Naive thymus-derived CD8-positive, alpha-beta T cell (primary cell): ENCODE data around the gene PAOX. TPM values are rescaled to one million over a fixed set of nuclear protein-coding genes. Genes with fewer than 3 reads are reported as not detected.

Source experiments
- ATAC-seq, 2 donors: fragments of 150-1000 bp; cut with Tn5 transposase in 1 of 2; sonication (Bioruptor Pico), chemical (Tn5 transposase) in 1 of 2; 1 replicate in 1 of 2; 2 replicates in 1 of 2; pipeline ENCODE4 v1.10.0; 2021; ENCODE audit warnings: mild to moderate bottlenecking in 2 of 2, moderate library complexity in 2 of 2
- POLR2A ChIA-PET: fragments of 350-600 bp; sonication (Branson Sonifier 250); formaldehyde crosslinking; loops from one replicate; lab custom pipeline; 2021; ENCODE audit warnings: antibody characterized with exemption; lab: Charles Lee
- DNase-seq, 10 donors: peaks; one replicate each; pipeline versions ENCODE4 v3.0.0 to v3.0.0-alpha.2; 2020 to 2022
- H3K27ac Mint-ChIP-seq, 10 donors: one replicate each; pipeline ENCODE4 v1.8.0; 2020 to 2022; ENCODE audit warnings: mild to moderate bottlenecking in 10 of 10, mixed read lengths in 10 of 10, moderate library complexity in 4 of 10, inconsistent platforms in 1 of 10
- H3K27me3 Mint-ChIP-seq, 5 donors: one replicate each; pipeline ENCODE4 v1.8.0; 2021 to 2022; ENCODE audit warnings: mixed read lengths in 5 of 5
- H3K36me3 Mint-ChIP-seq, 3 donors: one replicate each; pipeline ENCODE4 v1.8.0; 2020 to 2022; ENCODE audit warnings: mixed read lengths in 3 of 3, mild to moderate bottlenecking in 2 of 3, inconsistent platforms in 1 of 3
- H3K4me1 Mint-ChIP-seq, 4 donors: one replicate each; pipeline ENCODE4 v1.8.0; 2021 to 2022; ENCODE audit warnings: mixed read lengths in 4 of 4
- H3K4me3 Mint-ChIP-seq, 10 donors: one replicate each; pipeline ENCODE4 v1.8.0; 2020 to 2022; ENCODE audit warnings: mild to moderate bottlenecking in 10 of 10, mixed read lengths in 10 of 10, moderate library complexity in 6 of 10, inconsistent platforms in 1 of 10
- H3K9me3 Mint-ChIP-seq, 9 donors: one replicate each; pipeline ENCODE4 v1.8.0; 2020 to 2022; ENCODE audit warnings: mixed read lengths in 9 of 9, mild to moderate bottlenecking in 3 of 9, inconsistent platforms in 1 of 9, moderate library complexity in 1 of 9
- polyA plus RNA-seq, 3 donors: library from polyadenylated mRNA; unstranded; fragments of 300-500 nt; fragmentation: Illumina TruSeq; gene quantifications; one replicate each; pipeline ENCODE4 v1.2.3, GENCODE V29; 2021
- total RNA-seq, 8 experiments: library from RNA in 2 of 8; stranded (reverse) in 2 of 8; gene quantifications; one replicate each; pipeline ENCODE4 v1.2.3 and lab custom pipeline; 2021 to 2026

Gene PAOX
- total and polyA plus RNA-seq, 5 experiments from 2014 or later: 10.9 to 15.6 (median 11.9) TPM

GRCh38 chr10:133338080-133339071, 40.7 kb upstream of the PAOX start:
- Mint-ChIP-seq H3K36me3 (no peaks in the 10 kb centered on the region), H3K27ac (no peak overlapping the region), H3K9me3 (peaks cover 0 to 2% (median 0%) of the 10 kb centered on the region in 9 donors), H3K4me3 (no peak overlapping the region), H3K4me1 (peaks cover 2 to 7% (median 6%) of the 10 kb centered on the region in 4 donors), H3K27me3 (peaks cover 7 to 13% (median 11%) of the 10 kb centered on the region in 5 donors)
- POLR2A ChIA-PET: no interaction called here
- DNase-seq: no peak
- ATAC-seq: no peak

- H3K4me3 Mint-ChIP-seq: no peak overlapping the region
Measured at GRCh38 chr10:133339708-133340380, 39.2 kb upstream of the PAOX start.

GRCh38 chr10:133341983-133342382, 37.1 kb upstream of the PAOX start:
- DNase-seq (no peak), ATAC-seq (no peak)
- peak overlapping the region in 1 of 10 donors; percentile 68 for H3K27ac Mint-ChIP-seq
- H3K4me3 Mint-ChIP-seq: no peak overlapping the region
- POLR2A ChIA-PET: no interaction called here
- H3K9me3 Mint-ChIP-seq: peaks cover 0 to 2% (median 0%) of the 10 kb centered on the region in 9 donors
- peaks cover 0 to 14% (median 0%) of the 10 kb centered on the region in 4 donors for H3K4me1 Mint-ChIP-seq
- H3K27me3 Mint-ChIP-seq: peaks cover 19 to 46% (median 24%) of the 10 kb centered on the region in 5 donors
- no peaks in the 10 kb centered on the region for H3K36me3 Mint-ChIP-seq

More at GRCh38 chr10:133339708-133340380, 39.2 kb upstream of the PAOX start:
- no peak for DNase-seq
- H3K27me3 Mint-ChIP-seq: peaks cover 11 to 27% (median 18%) of the 10 kb centered on the region in 5 donors
- peaks cover 2 to 5% (median 3%) of the 10 kb centered on the region in 4 donors for H3K4me1 Mint-ChIP-seq
- no peak for ATAC-seq
- H3K36me3 Mint-ChIP-seq: no peaks in the 10 kb centered on the region
- H3K27ac Mint-ChIP-seq: no peak overlapping the region
- H3K9me3 Mint-ChIP-seq: no peaks in the 10 kb centered on the region
- POLR2A ChIA-PET: no interaction called here

GRCh38 chr10:133342942-133343341, 36.1 kb upstream of the PAOX start:
- peaks cover 0 to 2% (median 0%) of the 10 kb centered on the region in 9 donors for H3K9me3 Mint-ChIP-seq
- no peaks in the 10 kb centered on the region for H3K36me3 Mint-ChIP-seq
- H3K27me3 Mint-ChIP-seq: peaks cover 19 to 46% (median 24%) of the 10 kb centered on the region in 5 donors
- no peak overlapping the region for H3K27ac Mint-ChIP-seq
- POLR2A ChIA-PET: no interaction called here
- H3K4me3 Mint-ChIP-seq: no peak overlapping the region
- no peak for ATAC-seq
- H3K4me1 Mint-ChIP-seq: peaks cover 0 to 14% (median 0%) of the 10 kb centered on the region in 4 donors
- DNase-seq: no peak

- Mint-ChIP-seq H3K27me3 (peaks cover 19 to 46% (median 24%) of the 10 kb centered on the region in 5 donors), H3K27ac (no peak overlapping the region), H3K4me1 (peaks cover 0 to 14% (median 0%) of the 10 kb centered on the region in 4 donors), H3K36me3 (no peaks in the 10 kb centered on the region), H3K4me3 (no peak overlapping the region), H3K9me3 (peaks cover 0 to 2% (median 0%) of the 10 kb centered on the region in 9 donors)
- no peak for DNase-seq
- POLR2A ChIA-PET: interaction anchor here (0.7 kb wide), 1 partner anchor 9 kb away, joined by 12 read pairs; no protein-coding TSS in a partner anchor
- no peak for ATAC-seq
Measured at GRCh38 chr10:133343558-133343957, 35.5 kb upstream of the PAOX start.

- POLR2A ChIA-PET: interaction anchor here (0.7 kb wide), 1 partner anchor 8 kb away, joined by 12 read pairs; no protein-coding TSS in a partner anchor
- DNase-seq (no peak), ATAC-seq (no peak)
- Mint-ChIP-seq H3K4me1 (peaks cover 0 to 17% (median 2%) of the 10 kb centered on the region in 4 donors), H3K9me3 (peaks cover 0 to 2% (median 0%) of the 10 kb centered on the region in 9 donors), H3K4me3 (no peak overlapping the region), H3K27ac (no peak overlapping the region), H3K36me3 (no peaks in the 10 kb centered on the region), H3K27me3 (peaks cover 23 to 51% (median 27%) of the 10 kb centered on the region in 5 donors)
Measured at GRCh38 chr10:133344236-133344635, 34.8 kb upstream of the PAOX start.

- H3K27me3 Mint-ChIP-seq: peaks cover 23 to 55% (median 27%) of the 10 kb centered on the region in 5 donors
- H3K27ac Mint-ChIP-seq: peak overlapping the region in 2 of 10 donors; percentile 38 to 71
- ATAC-seq (no peak), DNase-seq (no peak)
- H3K4me3 Mint-ChIP-seq: peak overlapping the region in 1 of 10 donors; percentile 34
- peaks cover 0 to 2% (median 0%) of the 10 kb centered on the region in 9 donors for H3K9me3 Mint-ChIP-seq
- POLR2A ChIA-PET: interaction anchor here (0.7 kb wide), 1 partner anchor 43 kb away, joined by 3 read pairs; no protein-coding TSS in a partner anchor
- no peaks in the 10 kb centered on the region for H3K36me3 Mint-ChIP-seq
- peaks cover 0 to 24% (median 3%) of the 10 kb centered on the region in 4 donors for H3K4me1 Mint-ChIP-seq
Measured at GRCh38 chr10:133346413-133346812, 32.6 kb upstream of the PAOX start.

- H3K36me3 Mint-ChIP-seq: no peaks in the 10 kb centered on the region
- no peak overlapping the region for H3K27ac Mint-ChIP-seq
- DNase-seq (no peak), ATAC-seq (no peak)
- H3K4me3 Mint-ChIP-seq: no peak overlapping the region
- POLR2A ChIA-PET: interaction anchor here (0.6 kb wide), 1 partner anchor 532 kb away, joined by 4 read pairs; no protein-coding TSS in a partner anchor
- peaks cover 0 to 2% (median 0%) of the 10 kb centered on the region in 9 donors for H3K9me3 Mint-ChIP-seq
- peaks cover 18 to 48% (median 21%) of the 10 kb centered on the region in 5 donors for H3K27me3 Mint-ChIP-seq
- peaks cover 0 to 24% (median 3%) of the 10 kb centered on the region in 4 donors for H3K4me1 Mint-ChIP-seq
Measured at GRCh38 chr10:133347710-133348517, 31.1 kb upstream of the PAOX start.

GRCh38 chr10:133349160-133349568, 29.9 kb upstream of the PAOX start:
- H3K4me1 Mint-ChIP-seq: peaks cover 0 to 21% (median 3%) of the 10 kb centered on the region in 4 donors
- peaks cover 0 to 2% (median 0%) of the 10 kb centered on the region in 9 donors for H3K9me3 Mint-ChIP-seq
- POLR2A ChIA-PET: no interaction called here
- no peak overlapping the region for H3K4me3 Mint-ChIP-seq
- ATAC-seq: no peak
- no peaks in the 10 kb centered on the region for H3K36me3 Mint-ChIP-seq
- no peak for DNase-seq
- H3K27ac Mint-ChIP-seq: peak overlapping the region in 1 of 10 donors; percentile 2
- H3K27me3 Mint-ChIP-seq: peaks cover 13 to 35% (median 14%) of the 10 kb centered on the region in 5 donors

- Mint-ChIP-seq H3K4me3 (no peak overlapping the region), H3K27ac (no peak overlapping the region), H3K27me3 (peaks cover 11 to 31% (median 13%) of the 10 kb centered on the region in 5 donors), H3K4me1 (peaks cover 0 to 21% (median 3%) of the 10 kb centered on the region in 4 donors), H3K36me3 (no peaks in the 10 kb centered on the region), H3K9me3 (peaks cover 0 to 2% (median 0%) of the 10 kb centered on the region in 9 donors)
- POLR2A ChIA-PET: no interaction called here
- ATAC-seq: no peak
- no peak for DNase-seq
Measured at GRCh38 chr10:133349577-133350011, 29.5 kb upstream of the PAOX start.

GRCh38 chr10:133350283-133350949, 28.6 kb upstream of the PAOX start:
- no peak for DNase-seq
- Mint-ChIP-seq H3K27me3 (peaks cover 6 to 23% (median 10%) of the 10 kb centered on the region in 5 donors), H3K4me1 (peaks cover 0 to 21% (median 3%) of the 10 kb centered on the region in 4 donors), H3K9me3 (peaks cover 0 to 1% (median 0%) of the 10 kb centered on the region in 9 donors), H3K36me3 (no peaks in the 10 kb centered on the region), H3K27ac (no peak overlapping the region), H3K4me3 (no peak overlapping the region)
- POLR2A ChIA-PET: no interaction called here
- ATAC-seq: no peak
